Subcutaneous adipose tissue (tissue), 4 donors: ENCODE data around the gene COL15A1. TPM values are rescaled to one million over a fixed set of nuclear protein-coding genes. Genes with fewer than 3 reads are reported as not detected.

Experiments
- CTCF ChIP-seq: fragments of 450-650 bp; IDR thresholded peaks from one replicate; pipeline ENCODE4 v1.5.1; 2016; ENCODE audit warnings: low read depth, mild to moderate bottlenecking, control low read depth, antibody characterized with exemption, moderate library complexity
- total RNA-seq, 4 donors: library from RNA; depleted of rRNA; stranded (reverse); fragments of >200 nt; gene quantifications; one replicate each; pipeline ENCODE4 v1.1.0, GENCODE V29; 2016

The COL15A1 gene
- total RNA-seq, 4 donors from 2014 or later, result 21.2 to 85.5 (median 59.4) TPM

GRCh38 chr9:98958271-98958984 lies 14.7 kb downstream of the COL15A1 start:
- TF ChIP-seq CTCF, result no peak

GRCh38 chr9:98960409-98960808 lies 16.7 kb downstream of the COL15A1 start:
- no peak for TF ChIP-seq CTCF

- no peak for TF ChIP-seq CTCF
These were observed 17.9 kb downstream of the COL15A1 start for GRCh38 chr9:98961513-98962180.

GRCh38 chr9:98962181-98962560 lies 18.5 kb downstream of the COL15A1 start:
- no peak for TF ChIP-seq CTCF

GRCh38 chr9:98962861-98963260 lies 19.2 kb downstream of the COL15A1 start:
- TF ChIP-seq CTCF, result no peak

- TF ChIP-seq CTCF, result no peak
These were observed 20.5 kb downstream of the COL15A1 start for GRCh38 chr9:98964201-98964600.

- no peak for TF ChIP-seq CTCF
These were observed 21.2 kb downstream of the COL15A1 start for GRCh38 chr9:98964911-98965336.
